WERI-Rb-1 (cell line): Measurements from ENCODE around the gene ABCC8.

Experiments used
- DNase-seq: peaks from one replicate; pipeline ENCODE4 v3.0.0-alpha.2; 2020
- H3K27ac ChIP-seq: fragments of 250-450 bp; sonication (Bioruptor Pico); 2 replicates; pipeline ENCODE4 v1.5.1; 2020; ENCODE audit warnings: mild to moderate bottlenecking, moderate library complexity
- H3K27me3 ChIP-seq: fragments of 250-450 bp; sonication (Bioruptor Pico); 2 replicates; pipeline ENCODE4 v1.5.1; 2021; ENCODE audit warnings: mild to moderate bottlenecking, low read depth, moderate library complexity; ENCODE audit not compliant: insufficient read depth, severe bottlenecking
- H3K36me3 ChIP-seq: fragments of 250-450 bp; sonication (Bioruptor Pico); 2 replicates; pipeline ENCODE4 v1.5.1; 2020; ENCODE audit warnings: mild to moderate bottlenecking, moderate library complexity
- H3K4me3 ChIP-seq: 2 replicates; pipeline ENCODE4 v1.5.1; 2011; ENCODE audit warnings: low read depth, mild to moderate bottlenecking, control low read depth, low read length
- H3K9me3 ChIP-seq: fragments of 250-450 bp; sonication (Bioruptor Pico); 2 replicates; pipeline ENCODE4 v1.5.1; 2021; ENCODE audit warnings: mild to moderate bottlenecking, moderate library complexity; ENCODE audit not compliant: severe bottlenecking
- CTCF ChIP-seq: IDR thresholded peaks from 2 replicates; pipeline ENCODE4 v1.5.1; 2011; ENCODE audit warnings: low read depth, mild to moderate bottlenecking, control low read depth, inconsistent platforms, low read length

ABCC8 gene

GRCh38 chr11:17369684-17370243, 106.9 kb downstream of the ABCC8 start:
- TF ChIP-seq CTCF, result no peak
- H3K27me3 ChIP-seq, result no peaks in the 10 kb centered on the region
- peaks cover 44% of the 10 kb centered on the region for H3K9me3 ChIP-seq
- no peak overlapping the region for H3K27ac ChIP-seq
- peaks cover 56% of the 10 kb centered on the region for H3K36me3 ChIP-seq
- no peak for DNase-seq
- H3K4me3 ChIP-seq, result no peak overlapping the region

- Histone ChIP-seq H3K27me3 (no peaks in the 10 kb centered on the region), H3K9me3 (peaks cover 44% of the 10 kb centered on the region), H3K36me3 (peaks cover 56% of the 10 kb centered on the region), H3K27ac (no peak overlapping the region), H3K4me3 (no peak overlapping the region)
- TF ChIP-seq CTCF, result no peak
- no peak for DNase-seq
Observed at GRCh38 chr11:17369094-17369493, 107.6 kb downstream of the ABCC8 start.

GRCh38 chr11:17368551-17368950, 108.1 kb downstream of the ABCC8 start:
- TF ChIP-seq CTCF, result no peak
- Histone ChIP-seq H3K9me3 (peaks cover 44% of the 10 kb centered on the region), H3K27me3 (no peaks in the 10 kb centered on the region), H3K27ac (no peak overlapping the region), H3K4me3 (no peak overlapping the region), H3K36me3 (peaks cover 55% of the 10 kb centered on the region)
- no peak for DNase-seq

- Histone ChIP-seq H3K4me3 (no peak overlapping the region), H3K27ac (no peak overlapping the region), H3K36me3 (peaks cover 40% of the 10 kb centered on the region), H3K9me3 (peaks cover 29% of the 10 kb centered on the region), H3K27me3 (no peaks in the 10 kb centered on the region)
- TF ChIP-seq CTCF, result no peak
- DNase-seq, result no peak
Observed at GRCh38 chr11:17366495-17366894, 110.2 kb downstream of the ABCC8 start.

GRCh38 chr11:17354601-17354991, 122.0 kb downstream of the ABCC8 start:
- DNase-seq, result peak; percentile 75
- Histone ChIP-seq H3K27ac (no peak overlapping the region), H3K4me3 (no peak overlapping the region), H3K27me3 (peaks cover 10% of the 10 kb centered on the region), H3K9me3 (no peaks in the 10 kb centered on the region), H3K36me3 (peaks cover 8% of the 10 kb centered on the region; the same call in 1 of the 2 replicates)
- TF ChIP-seq CTCF, result peak; percentile 50; the same call in 1 of the 2 replicates
